ENCODE data around the gene HAX1. TPM values are rescaled to one million over a fixed set of nuclear protein-coding genes. Genes with fewer than 3 reads are reported as not detected.

HAX1 gene
- total and polyA plus RNA-seq, 2 of the 8 experiments (the other 6 are each of a cell fraction or from before 2014, with no cell fraction given) = 82.2 to 115 TPM

DNA sequence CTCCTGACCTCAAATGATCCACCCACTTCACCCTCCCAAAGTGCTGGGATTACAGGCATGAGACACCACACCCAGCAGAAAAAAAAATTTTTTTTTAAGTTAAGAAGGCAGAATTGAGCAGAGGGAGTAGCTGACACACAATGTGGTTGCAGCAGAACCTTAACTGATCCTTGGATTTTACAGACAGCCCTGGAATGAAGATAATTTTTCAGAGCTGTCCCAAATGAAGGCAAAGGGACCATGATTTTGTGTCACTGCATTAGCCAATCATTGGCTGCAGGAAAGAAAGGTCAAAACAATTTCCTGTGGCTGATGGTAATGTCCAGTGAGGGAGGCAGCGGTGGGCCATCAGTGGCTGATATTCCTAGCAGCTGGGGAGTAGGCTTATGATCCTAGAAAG is 29.2 kb downstream of the HAX1 start (continued):
- TF ChIP-seq, protein P1, sequence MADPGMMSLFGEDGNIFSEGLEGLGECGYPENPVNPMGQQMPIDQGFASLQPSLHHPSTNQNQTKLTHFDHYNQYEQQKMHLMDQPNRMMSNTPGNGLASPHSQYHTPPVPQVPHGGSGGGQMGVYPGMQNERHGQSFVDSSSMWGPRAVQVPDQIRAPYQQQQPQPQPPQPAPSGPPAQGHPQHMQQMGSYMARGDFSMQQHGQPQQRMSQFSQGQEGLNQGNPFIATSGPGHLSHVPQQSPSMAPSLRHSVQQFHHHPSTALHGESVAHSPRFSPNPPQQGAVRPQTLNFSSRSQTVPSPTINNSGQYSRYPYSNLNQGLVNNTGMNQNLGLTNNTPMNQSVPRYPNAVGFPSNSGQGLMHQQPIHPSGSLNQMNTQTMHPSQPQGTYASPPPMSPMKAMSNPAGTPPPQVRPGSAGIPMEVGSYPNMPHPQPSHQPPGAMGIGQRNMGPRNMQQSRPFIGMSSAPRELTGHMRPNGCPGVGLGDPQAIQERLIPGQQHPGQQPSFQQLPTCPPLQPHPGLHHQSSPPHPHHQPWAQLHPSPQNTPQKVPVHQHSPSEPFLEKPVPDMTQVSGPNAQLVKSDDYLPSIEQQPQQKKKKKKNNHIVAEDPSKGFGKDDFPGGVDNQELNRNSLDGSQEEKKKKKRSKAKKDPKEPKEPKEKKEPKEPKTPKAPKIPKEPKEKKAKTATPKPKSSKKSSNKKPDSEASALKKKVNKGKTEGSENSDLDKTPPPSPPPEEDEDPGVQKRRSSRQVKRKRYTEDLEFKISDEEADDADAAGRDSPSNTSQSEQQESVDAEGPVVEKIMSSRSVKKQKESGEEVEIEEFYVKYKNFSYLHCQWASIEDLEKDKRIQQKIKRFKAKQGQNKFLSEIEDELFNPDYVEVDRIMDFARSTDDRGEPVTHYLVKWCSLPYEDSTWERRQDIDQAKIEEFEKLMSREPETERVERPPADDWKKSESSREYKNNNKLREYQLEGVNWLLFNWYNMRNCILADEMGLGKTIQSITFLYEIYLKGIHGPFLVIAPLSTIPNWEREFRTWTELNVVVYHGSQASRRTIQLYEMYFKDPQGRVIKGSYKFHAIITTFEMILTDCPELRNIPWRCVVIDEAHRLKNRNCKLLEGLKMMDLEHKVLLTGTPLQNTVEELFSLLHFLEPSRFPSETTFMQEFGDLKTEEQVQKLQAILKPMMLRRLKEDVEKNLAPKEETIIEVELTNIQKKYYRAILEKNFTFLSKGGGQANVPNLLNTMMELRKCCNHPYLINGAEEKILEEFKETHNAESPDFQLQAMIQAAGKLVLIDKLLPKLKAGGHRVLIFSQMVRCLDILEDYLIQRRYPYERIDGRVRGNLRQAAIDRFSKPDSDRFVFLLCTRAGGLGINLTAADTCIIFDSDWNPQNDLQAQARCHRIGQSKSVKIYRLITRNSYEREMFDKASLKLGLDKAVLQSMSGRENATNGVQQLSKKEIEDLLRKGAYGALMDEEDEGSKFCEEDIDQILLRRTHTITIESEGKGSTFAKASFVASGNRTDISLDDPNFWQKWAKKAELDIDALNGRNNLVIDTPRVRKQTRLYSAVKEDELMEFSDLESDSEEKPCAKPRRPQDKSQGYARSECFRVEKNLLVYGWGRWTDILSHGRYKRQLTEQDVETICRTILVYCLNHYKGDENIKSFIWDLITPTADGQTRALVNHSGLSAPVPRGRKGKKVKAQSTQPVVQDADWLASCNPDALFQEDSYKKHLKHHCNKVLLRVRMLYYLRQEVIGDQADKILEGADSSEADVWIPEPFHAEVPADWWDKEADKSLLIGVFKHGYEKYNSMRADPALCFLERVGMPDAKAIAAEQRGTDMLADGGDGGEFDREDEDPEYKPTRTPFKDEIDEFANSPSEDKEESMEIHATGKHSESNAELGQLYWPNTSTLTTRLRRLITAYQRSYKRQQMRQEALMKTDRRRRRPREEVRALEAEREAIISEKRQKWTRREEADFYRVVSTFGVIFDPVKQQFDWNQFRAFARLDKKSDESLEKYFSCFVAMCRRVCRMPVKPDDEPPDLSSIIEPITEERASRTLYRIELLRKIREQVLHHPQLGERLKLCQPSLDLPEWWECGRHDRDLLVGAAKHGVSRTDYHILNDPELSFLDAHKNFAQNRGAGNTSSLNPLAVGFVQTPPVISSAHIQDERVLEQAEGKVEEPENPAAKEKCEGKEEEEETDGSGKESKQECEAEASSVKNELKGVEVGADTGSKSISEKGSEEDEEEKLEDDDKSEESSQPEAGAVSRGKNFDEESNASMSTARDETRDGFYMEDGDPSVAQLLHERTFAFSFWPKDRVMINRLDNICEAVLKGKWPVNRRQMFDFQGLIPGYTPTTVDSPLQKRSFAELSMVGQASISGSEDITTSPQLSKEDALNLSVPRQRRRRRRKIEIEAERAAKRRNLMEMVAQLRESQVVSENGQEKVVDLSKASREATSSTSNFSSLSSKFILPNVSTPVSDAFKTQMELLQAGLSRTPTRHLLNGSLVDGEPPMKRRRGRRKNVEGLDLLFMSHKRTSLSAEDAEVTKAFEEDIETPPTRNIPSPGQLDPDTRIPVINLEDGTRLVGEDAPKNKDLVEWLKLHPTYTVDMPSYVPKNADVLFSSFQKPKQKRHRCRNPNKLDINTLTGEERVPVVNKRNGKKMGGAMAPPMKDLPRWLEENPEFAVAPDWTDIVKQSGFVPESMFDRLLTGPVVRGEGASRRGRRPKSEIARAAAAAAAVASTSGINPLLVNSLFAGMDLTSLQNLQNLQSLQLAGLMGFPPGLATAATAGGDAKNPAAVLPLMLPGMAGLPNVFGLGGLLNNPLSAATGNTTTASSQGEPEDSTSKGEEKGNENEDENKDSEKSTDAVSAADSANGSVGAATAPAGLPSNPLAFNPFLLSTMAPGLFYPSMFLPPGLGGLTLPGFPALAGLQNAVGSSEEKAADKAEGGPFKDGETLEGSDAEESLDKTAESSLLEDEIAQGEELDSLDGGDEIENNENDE (IDR thresholded peaks at IDR 0.05; ENCODE audit: insufficient replicate concordance, low read length) = no peak
- no peak for TF ChIP-seq TBP (IDR thresholded peaks at IDR 0.05; ENCODE audit: low read depth, low read length)
- no peak for TF ChIP-seq KDM1A (IDR thresholded peaks at IDR 0.05; ENCODE audit: borderline replicate concordance, low read length)
- no peak for TF ChIP-seq TEAD4 (IDR thresholded peaks at IDR 0.05; ENCODE audit: low read depth, low read length)
- TF ChIP-seq TAF7 (optimal IDR thresholded peaks at IDR 0.05; ENCODE audit: borderline replicate concordance, low read depth, low read length) = no peak

Data from H1 (cell line).